ENCODE data around the gene NPY1R.

DNA sequence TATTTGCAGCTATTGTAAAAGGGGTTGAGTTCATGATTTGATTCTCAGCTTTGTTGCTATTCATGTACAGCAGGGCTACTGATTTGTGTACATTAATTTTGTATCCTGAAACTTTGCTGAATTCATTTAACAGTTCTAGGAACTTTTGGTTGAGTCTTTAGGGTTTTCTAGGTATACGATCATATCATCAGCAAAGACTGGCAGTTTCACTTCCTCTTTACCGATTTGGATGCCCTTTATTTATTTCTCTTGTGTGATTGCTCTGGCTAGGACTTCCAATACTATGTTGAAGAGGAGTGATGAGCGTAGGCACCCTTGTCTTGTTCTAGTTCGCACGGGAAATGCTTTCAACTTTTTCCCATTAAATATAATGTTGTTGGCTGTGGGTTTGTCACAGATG is 48.1 kb downstream of the NPY1R start:
- no peak for TF ChIP-seq TAF1 (IDR thresholded peaks at IDR 0.05; ENCODE audit: low read depth, low read length)
- TF ChIP-seq POLR2A (IDR thresholded peaks at IDR 0.05; ENCODE audit: low read depth, low read length): no peak
- TF ChIP-seq POLR2AphosphoS5 (IDR thresholded peaks at IDR 0.05; ENCODE audit: low read depth, low read length): no peak
- no peak for TF ChIP-seq PAX5 (IDR thresholded peaks at IDR 0.05; ENCODE audit: insufficient read depth, low read length, severe bottlenecking)
- TF ChIP-seq POU2F2 (IDR thresholded peaks at IDR 0.05; ENCODE audit: low read depth, low read length): no peak
